ENCODE results near the gene ZBTB43.

- TF ChIP-seq CTCF (IDR thresholded peaks at IDR 0.05), result no peak
- TF ChIP-seq POLR2A (IDR thresholded peaks at IDR 0.05), result no peak
- no peak for TF ChIP-seq POLR2AphosphoS5 (IDR thresholded peaks at IDR 0.05; ENCODE audit: insufficient read depth in 1 of 2, low read depth in 1 of 2)
Measured at GRCh38 chr9:126799034-126799433, 5.8 kb upstream of the ZBTB43 start.

Data from vagina (tissue), 2 donors.